Adipocyte (in vitro differentiated cells): ENCODE results near the gene TUBA3C.
"Not testable (repeated sequence)": the region's sequence is repeated elsewhere in the genome, so short reads cannot be mapped to it uniquely, and the experiment has no call there.

Source experiments
- DNase-seq: peaks from one replicate; pipeline ENCODE4 v3.0.0-alpha.2; 2015; ENCODE audit warnings: low read depth
- H3K27me3 ChIP-seq: replicated peaks from 2 replicates; pipeline ENCODE4 v1.7.0; 2013; ENCODE audit warnings: mild to moderate bottlenecking, low read length, moderate library complexity; ENCODE audit not compliant: control insufficient read depth, insufficient read depth
- H3K36me3 ChIP-seq: 2 replicates; pipeline ENCODE4 v1.7.0; 2013; ENCODE audit warnings: low read length, mild to moderate bottlenecking, moderate library complexity; ENCODE audit not compliant: control insufficient read depth, insufficient read depth, severe bottlenecking
- H3K4me1 ChIP-seq: 2 replicates; pipeline ENCODE4 v1.7.0; 2013; ENCODE audit warnings: mild to moderate bottlenecking, low read length, moderate library complexity; ENCODE audit not compliant: control insufficient read depth, insufficient read depth
- H3K4me3 ChIP-seq: 2 replicates; pipeline ENCODE4 v1.7.0; 2013; ENCODE audit warnings: mild to moderate bottlenecking, low read length, moderate library complexity
- H3K9ac ChIP-seq: 2 replicates; pipeline ENCODE4 v1.7.0; 2013; ENCODE audit warnings: mild to moderate bottlenecking, low read length, moderate library complexity
- H3K9me3 ChIP-seq: 2 replicates; pipeline ENCODE4 v1.7.0; 2013; ENCODE audit warnings: mild to moderate bottlenecking, low read length, moderate library complexity; ENCODE audit not compliant: control insufficient read depth

Gene TUBA3C

DNA sequence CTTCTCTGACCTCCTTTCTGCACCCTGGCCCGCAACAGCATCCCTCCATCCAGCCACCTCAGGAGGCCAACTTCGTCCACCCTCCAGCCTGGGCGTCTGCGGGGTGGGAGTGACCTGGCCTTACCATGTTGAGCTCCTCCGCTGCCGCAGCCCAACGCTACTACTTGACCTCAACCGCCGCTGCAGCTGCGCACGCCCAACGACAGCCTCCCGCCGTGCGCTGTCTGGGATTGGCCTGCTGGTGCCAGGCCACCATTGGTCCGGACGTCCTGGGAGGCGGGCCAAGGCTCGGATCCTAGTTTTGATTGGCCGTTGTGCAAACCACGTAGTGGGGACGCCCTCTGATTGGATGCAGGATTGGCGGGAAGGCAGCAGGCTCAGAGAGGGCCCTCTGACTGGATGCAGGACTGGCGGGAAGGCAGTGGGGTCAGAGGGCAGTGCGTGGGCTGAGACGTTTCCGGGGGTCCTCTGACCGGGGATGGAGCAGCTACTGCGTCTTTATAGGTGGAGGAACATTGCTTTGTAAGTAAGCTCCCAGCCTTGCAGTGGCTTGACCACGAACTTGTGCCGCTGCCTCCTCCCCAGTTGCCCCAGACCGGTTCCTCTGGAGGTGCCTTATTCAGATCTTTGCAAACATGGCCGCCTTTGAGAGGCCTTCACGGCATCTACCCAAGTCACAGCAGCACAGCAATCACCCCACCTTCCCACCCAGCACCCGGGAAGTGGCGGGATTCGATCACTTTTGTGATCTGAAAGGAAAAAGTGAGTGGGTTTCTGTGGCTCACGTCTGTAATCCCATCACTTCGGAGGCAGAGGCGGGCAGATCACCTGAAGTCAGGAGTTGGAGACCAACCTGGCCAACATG, at the start of gene TUBA3C:
Gene TUBA3C (minus strand): TSS at position 204 of the 865 bp plus-strand sequence. CDS start 77 bp downstream, at position 127.
- Histone ChIP-seq H3K9ac (no peak within 1 kb of the TSS), H3K36me3 (no peaks in the 10 kb centered on the region), H3K4me3 (no peak within 1 kb of the TSS), H3K4me1 (no peaks in the 10 kb centered on the region), H3K9me3 (no peaks in the 10 kb centered on the region), H3K27me3 (no peaks in the 10 kb centered on the region)
- DNase-seq: no peak

DNA sequence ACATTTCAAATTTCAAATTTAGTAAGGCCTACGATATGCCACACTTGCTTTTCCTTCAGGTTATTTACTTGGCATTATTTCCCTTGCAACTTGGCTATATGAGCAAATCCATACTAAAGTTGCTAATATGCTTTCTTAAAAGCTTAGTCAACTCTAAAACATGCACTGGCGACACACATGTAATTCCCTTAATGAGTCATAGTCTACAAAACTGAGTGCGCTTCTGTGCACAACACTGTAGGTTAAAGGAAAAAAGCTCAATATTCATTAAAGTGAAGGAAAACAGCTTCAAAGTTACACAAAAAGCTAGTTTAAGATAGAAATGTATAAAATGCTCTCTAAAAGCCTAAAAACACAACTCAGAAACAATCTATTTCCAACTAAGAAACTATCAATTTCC, 25.8 kb upstream of the TUBA3C start:
- H3K36me3 ChIP-seq, H3K4me3 ChIP-seq, H3K4me1 ChIP-seq, DNase-seq, H3K9ac ChIP-seq, H3K9me3 ChIP-seq, H3K27me3 ChIP-seq: not testable (repeated sequence)

DNA sequence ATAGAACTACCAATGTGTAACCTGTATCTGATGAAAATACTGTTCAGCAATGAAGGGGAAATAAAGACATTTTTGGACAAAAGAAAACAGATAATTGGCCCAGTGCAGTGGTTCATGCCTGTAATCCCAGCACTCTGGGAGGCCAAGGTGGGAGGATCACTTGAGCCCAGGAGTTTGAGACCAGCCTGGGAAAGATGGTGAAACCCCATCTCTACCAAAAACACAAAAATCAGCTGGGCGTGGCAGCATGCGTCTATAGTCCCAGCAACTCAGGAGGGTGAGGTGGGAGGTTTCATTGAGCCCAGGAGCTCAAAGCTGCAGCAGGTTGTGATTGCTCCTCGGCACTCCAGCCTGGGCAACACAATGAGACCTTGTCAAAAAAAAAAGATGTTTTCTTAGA, 11.0 kb upstream of the TUBA3C start:
- H3K27me3 ChIP-seq, DNase-seq, H3K4me3 ChIP-seq, H3K36me3 ChIP-seq, H3K9ac ChIP-seq, H3K9me3 ChIP-seq, H3K4me1 ChIP-seq: not testable (repeated sequence)

DNA sequence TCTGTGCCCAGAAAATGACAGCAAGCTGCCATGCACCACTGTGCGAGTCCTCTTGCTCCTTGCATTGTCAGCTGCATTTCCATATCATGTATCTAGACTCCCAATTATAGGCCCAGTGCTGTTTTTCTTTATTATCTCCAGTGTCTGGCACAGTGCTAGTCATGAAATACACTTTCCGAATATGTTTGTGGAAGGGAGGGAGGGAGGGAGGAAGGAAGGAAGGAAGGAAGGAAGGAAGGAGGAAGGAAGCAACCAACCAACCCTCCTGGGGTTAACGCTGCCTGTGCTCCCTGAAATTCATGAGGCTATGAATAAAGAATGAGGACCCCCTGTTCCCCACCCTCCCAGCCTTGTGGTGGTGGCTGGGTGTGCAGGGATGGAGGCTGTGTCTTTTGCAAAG, 8.3 kb upstream of the TUBA3C start:
- H3K9ac ChIP-seq, DNase-seq, H3K27me3 ChIP-seq, H3K9me3 ChIP-seq, H3K36me3 ChIP-seq, H3K4me3 ChIP-seq, H3K4me1 ChIP-seq: not testable (repeated sequence)

DNA sequence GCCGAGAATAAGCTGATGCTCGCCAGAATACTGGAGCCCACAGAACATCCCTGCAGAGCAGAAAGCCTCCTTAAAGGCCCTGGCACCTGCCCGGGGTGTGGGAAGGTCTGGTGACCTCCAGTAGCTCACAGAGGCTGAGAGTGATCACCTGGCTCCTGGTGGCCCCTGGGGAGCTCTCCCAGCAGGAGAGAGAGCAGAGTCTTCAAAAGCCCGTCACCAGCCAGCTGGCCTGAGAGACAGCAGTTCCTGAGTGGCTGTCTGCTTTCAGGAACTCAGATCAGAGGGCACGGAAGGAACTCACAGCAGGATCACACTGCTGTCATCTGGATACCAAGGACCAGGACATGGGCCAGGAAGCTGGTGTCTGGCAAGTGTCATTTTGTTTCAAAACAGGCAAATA, 7.7 kb upstream of the TUBA3C start:
- H3K4me3 ChIP-seq, DNase-seq, H3K27me3 ChIP-seq, H3K36me3 ChIP-seq, H3K9me3 ChIP-seq, H3K4me1 ChIP-seq, H3K9ac ChIP-seq: not testable (repeated sequence)

DNA sequence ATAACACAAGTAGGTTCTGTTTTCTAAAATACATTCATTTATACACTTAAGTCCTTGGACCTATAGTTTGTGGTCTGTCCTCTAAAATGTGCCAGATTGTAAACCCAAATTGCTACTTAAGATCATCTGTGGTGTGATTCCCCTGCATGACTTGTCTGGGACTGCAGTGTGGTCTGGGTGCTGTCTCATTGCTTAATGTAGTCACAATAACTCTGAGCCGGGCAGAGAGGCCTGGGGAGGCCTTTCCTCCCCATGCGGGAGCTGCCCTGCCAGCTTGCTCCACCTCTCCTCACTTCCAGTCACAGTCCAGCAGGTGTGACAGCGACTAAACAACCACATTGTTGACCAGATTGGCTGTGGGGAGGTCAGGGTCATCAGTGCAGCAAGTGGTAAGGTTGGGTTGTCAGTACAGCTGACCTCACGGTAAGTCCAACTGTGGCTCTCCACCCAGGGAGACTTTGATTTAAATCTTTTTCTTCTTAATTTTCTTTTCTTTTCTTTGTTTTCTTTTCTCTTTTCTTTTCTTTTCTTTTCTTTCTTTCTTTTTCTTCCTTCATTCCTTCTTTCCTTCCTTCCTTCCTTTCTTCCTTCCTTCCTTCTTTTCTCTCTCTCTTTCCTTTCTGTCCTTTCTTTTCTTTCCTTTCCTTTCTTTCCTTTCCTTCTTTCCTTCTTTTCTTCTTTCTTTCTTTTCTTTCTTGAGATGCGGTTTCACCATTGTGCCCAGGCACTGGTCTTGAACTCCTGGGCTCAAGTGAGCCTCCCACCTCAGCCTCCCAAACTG, 4.4 kb upstream of the TUBA3C start:
- H3K9me3 ChIP-seq: no peaks in the 10 kb centered on the region
- no peaks in the 10 kb centered on the region for H3K27me3 ChIP-seq
- H3K4me3 ChIP-seq: no peak overlapping the region
- no peak for DNase-seq
- H3K36me3 ChIP-seq: no peaks in the 10 kb centered on the region
- H3K4me1 ChIP-seq: no peaks in the 10 kb centered on the region
- H3K9ac ChIP-seq: no peak overlapping the region

DNA sequence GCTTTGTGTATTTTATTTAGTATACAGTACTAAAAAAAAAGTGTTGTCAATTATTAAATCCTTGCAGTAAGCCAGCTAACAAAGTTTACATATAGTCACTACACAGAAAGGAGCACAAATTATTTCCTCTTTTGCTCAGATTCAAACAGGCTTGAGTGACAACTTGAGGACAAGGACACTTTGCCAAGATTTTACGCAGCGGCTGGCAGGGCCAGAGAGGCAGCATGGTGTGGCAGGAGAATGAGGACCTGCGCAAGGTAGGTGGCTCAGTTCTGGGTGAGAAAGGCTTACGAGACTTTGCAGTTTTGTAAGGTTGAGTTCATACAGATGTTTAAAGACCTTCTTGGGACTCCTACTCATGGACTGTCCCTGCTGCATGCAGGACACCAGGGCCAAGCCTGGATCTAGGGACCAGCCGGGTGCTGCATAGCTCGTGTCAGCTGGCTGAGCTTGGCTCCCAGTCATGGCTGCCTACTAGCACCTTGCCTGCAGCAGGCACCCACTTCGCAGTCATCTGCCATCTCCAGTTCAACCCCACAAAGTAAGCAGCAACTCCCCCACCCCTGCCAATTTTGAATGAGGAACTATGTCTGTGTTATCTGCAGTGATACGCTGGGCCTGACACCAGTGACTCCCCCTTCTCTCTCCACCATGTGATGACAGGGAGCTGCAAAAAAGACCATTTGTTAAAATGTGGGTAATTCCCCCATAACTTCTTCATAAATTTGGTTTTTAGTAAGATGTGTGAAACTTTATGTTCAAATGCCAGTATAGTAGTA, 3.7 kb upstream of the TUBA3C start:
- Histone ChIP-seq H3K9me3 (no peaks in the 10 kb centered on the region), H3K27me3 (no peaks in the 10 kb centered on the region), H3K36me3 (no peaks in the 10 kb centered on the region), H3K9ac (no peak overlapping the region), H3K4me3 (no peak overlapping the region), H3K4me1 (no peaks in the 10 kb centered on the region)
- no peak for DNase-seq

DNA sequence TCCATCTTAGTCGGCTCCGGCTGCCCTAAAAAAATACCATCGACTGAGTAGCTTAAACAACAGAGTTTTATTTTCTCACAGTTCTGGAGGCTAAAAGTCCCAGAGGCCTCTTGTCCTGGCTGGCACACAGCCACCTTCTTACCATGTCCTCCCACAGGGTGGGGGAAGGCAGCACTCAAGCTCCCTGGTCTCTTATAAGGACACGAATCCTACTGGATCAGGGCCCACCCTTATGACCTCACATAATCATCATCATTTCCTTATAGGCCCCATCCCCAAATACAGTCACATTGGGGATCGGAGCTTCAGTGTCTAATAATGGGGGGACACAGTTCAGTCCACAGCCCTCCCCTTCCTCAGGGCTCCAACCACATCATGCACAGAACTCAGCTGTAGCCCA, 2.6 kb upstream of the TUBA3C start:
- no peaks in the 10 kb centered on the region for H3K9me3 ChIP-seq
- DNase-seq: no peak
- H3K27me3 ChIP-seq: no peaks in the 10 kb centered on the region
- no peak overlapping the region for H3K9ac ChIP-seq
- H3K36me3 ChIP-seq: no peaks in the 10 kb centered on the region
- H3K4me3 ChIP-seq: no peak overlapping the region
- no peaks in the 10 kb centered on the region for H3K4me1 ChIP-seq

DNA sequence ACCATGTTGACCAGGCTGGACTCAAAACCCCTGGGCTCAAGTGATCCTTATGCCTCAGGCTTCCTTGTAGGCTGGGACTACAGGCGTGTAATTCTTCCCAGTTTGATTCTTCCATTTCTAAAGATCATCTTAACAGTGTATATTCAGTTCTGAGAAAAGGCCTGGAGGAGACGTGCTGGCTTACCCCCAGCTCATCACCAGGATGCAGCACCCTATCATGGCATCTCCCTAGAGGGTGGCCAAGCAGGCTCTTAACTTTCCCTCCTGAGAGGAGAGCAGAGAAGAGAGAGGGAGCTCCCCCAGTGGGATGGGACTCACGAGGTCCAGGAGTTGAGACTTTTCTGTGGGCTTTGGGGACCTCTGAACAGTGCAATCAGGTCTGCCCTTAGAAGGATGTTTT, 2.1 kb upstream of the TUBA3C start:
- Histone ChIP-seq H3K4me3 (no peak overlapping the region), H3K36me3 (no peaks in the 10 kb centered on the region), H3K9me3 (no peaks in the 10 kb centered on the region), H3K27me3 (no peaks in the 10 kb centered on the region), H3K9ac (no peak overlapping the region), H3K4me1 (no peaks in the 10 kb centered on the region)
- DNase-seq: no peak

DNA sequence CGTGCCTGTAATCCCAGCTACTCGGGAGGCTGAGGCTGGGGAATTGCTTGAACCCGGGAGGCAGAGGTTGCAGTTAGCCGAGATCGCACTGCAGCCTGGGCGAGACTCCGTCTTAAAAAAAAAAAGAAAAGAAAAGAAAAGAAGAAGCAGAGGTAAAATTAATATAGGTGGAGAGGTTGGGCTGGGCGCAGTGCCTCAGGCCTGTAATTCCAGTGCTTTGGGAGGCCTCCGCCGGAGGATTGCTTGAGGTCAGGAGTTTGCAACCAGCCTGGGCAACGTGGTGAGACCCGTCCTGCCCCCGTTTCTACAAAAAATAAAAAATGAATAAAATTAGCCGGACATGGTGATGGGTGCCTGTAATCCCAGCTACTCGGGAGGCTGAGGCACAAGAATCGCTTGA, 912 bp upstream of the TUBA3C start:
- no peak overlapping the region for H3K9ac ChIP-seq
- H3K27me3 ChIP-seq: no peaks in the 10 kb centered on the region
- no peaks in the 10 kb centered on the region for H3K4me1 ChIP-seq
- DNase-seq: no peak
- H3K36me3 ChIP-seq: no peaks in the 10 kb centered on the region
- no peaks in the 10 kb centered on the region for H3K9me3 ChIP-seq
- no peak overlapping the region for H3K4me3 ChIP-seq

DNA sequence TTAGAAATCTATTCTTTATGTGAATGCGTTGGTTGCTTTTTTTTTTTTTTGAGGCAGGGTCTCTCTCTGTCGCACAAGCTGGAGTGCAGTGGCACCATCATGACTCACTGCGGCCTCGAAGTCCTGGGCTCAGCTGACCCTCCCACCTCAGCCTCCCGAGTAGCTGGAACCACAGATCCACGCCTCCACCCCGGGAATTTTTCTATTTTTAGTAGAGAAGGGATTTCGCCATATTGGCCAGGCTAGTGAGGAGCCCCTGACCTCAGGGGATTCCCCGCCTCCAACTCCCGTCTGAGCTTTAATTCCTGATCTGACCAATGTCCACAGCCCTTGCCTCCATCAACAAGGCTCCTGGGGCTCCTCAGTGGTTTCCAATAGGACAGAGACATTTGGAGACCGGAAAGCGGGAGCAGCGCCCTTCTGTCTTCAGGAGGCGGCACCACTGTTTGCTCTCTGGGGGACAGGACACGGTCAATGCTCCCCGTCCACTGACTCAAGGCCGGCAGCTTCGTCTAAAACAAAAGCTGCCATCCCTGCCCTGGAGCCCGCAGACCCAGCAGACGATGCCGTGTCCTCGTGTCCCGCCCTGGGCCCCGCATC, 503 bp downstream of the TUBA3C start:
- no peaks in the 10 kb centered on the region for H3K27me3 ChIP-seq
- H3K36me3 ChIP-seq: no peaks in the 10 kb centered on the region
- no peak overlapping the region for H3K4me3 ChIP-seq
- H3K4me1 ChIP-seq: no peaks in the 10 kb centered on the region
- no peak for DNase-seq
- no peak overlapping the region for H3K9ac ChIP-seq
- H3K9me3 ChIP-seq: no peaks in the 10 kb centered on the region
